A673 (cell line): ENCODE data around the gene VSIG1. TPM values are rescaled to one million over a fixed set of nuclear protein-coding genes. Genes with fewer than 3 reads are reported as not detected.

ENCODE experiments used
- BruUV-seq: library from RNA; stranded (reverse); fragments of 400-500 nt; replicated peaks from 2 replicates; lab custom pipeline; 2021; lab: Mats Ljungman, UMichigan
- CTCF ChIA-PET: fragments of 300-600 bp; sonication (Branson Sonifier 250); formaldehyde crosslinking; loops from one replicate; lab custom pipeline; 2022; ENCODE audit warnings: antibody characterized with exemption; lab: Charles Lee
- POLR2A ChIA-PET: fragments of 300-600 bp; sonication (Branson Sonifier 250); formaldehyde crosslinking; loops from one replicate; lab custom pipeline; 2022; ENCODE audit warnings: antibody characterized with exemption; ENCODE audit not compliant: low non-redundant PET; lab: Charles Lee
- DNase-seq: peaks from one replicate; pipeline ENCODE4 v3.0.0-alpha.2; 2015; ENCODE audit warnings: low spot score
- H3K27ac ChIP-seq: fragments of 200-600 bp; sonication (generic); 2 replicates; pipeline ENCODE4 v1.5.1; 2016; ENCODE audit warnings: mixed run types, low read depth, mild to moderate bottlenecking, mixed read lengths, antibody characterized with exemption, low read length; ENCODE audit not compliant: poor library complexity, severe bottlenecking
- H3K27me3 ChIP-seq: fragments of 200-600 bp; sonication (generic); replicated peaks from 2 replicates; pipeline ENCODE4 v1.6.1; 2017; ENCODE audit warnings: mixed run types, low read depth, mild to moderate bottlenecking, mixed read lengths, antibody characterized with exemption, low read length; ENCODE audit not compliant: insufficient read depth, poor library complexity
- H3K36me3 ChIP-seq: fragments of 200-600 bp; sonication (generic); 2 replicates; pipeline ENCODE4 v1.6.1; 2016; ENCODE audit warnings: mixed run types, mild to moderate bottlenecking, mixed read lengths, antibody characterized with exemption, low read length; ENCODE audit not compliant: insufficient read depth, poor library complexity, severe bottlenecking
- H3K4me1 ChIP-seq: fragments of 200-600 bp; sonication (generic); 2 replicates; pipeline ENCODE4 v1.6.1; 2017; ENCODE audit warnings: mixed run types, mild to moderate bottlenecking, mixed read lengths, antibody characterized with exemption, low read length; ENCODE audit not compliant: insufficient read depth, poor library complexity, severe bottlenecking
- H3K4me3 ChIP-seq: fragments of 200-600 bp; sonication (generic); 2 replicates; pipeline ENCODE4 v1.5.1; 2016; ENCODE audit warnings: low read depth, mixed run types, mild to moderate bottlenecking, mixed read lengths, low read length; ENCODE audit not compliant: poor library complexity, severe bottlenecking
- H3K9me3 ChIP-seq: fragments of 200-600 bp; sonication (generic); 2 replicates; pipeline ENCODE4 v1.6.1; 2016; ENCODE audit warnings: mixed run types, low read depth, mild to moderate bottlenecking, mixed read lengths, antibody characterized with exemption, low read length; ENCODE audit not compliant: poor library complexity, severe bottlenecking
- EZH2 ChIP-seq: fragments of 200-600 bp; sonication (generic); IDR thresholded peaks from 2 replicates; pipeline ENCODE4 v1.6.1; 2017; ENCODE audit warnings: borderline replicate concordance, low read depth, mild to moderate bottlenecking, mixed read lengths, antibody characterized with exemption, low read length; ENCODE audit not compliant: poor library complexity, severe bottlenecking
- intact Hi-C: fragments of 100-400 bp; cut with micrococcal nuclease; formaldehyde crosslinking; loops from one replicate; pipeline ENCODE4 v1.10.0; 2022; ENCODE audit not compliant: unreplicated experiment
- total RNA-seq: library from RNA; stranded (reverse); gene quantifications from 2 replicates; pipeline ENCODE4 v1.2.3, GENCODE V29; 2021
- TF ChIP-seq, protein P1 (sequence below): fragments of 300-800, 200-600 bp; sonication (generic); conservative IDR thresholded peaks from 2 replicates; pipeline ENCODE4 v1.5.1; 2017; ENCODE audit warnings: low read depth, mild to moderate bottlenecking, antibody characterized with exemption, low read length, moderate library complexity, mixed read lengths

The VSIG1 gene
- total RNA-seq, 1 experiment from 2014 or later = not detected

DNA sequence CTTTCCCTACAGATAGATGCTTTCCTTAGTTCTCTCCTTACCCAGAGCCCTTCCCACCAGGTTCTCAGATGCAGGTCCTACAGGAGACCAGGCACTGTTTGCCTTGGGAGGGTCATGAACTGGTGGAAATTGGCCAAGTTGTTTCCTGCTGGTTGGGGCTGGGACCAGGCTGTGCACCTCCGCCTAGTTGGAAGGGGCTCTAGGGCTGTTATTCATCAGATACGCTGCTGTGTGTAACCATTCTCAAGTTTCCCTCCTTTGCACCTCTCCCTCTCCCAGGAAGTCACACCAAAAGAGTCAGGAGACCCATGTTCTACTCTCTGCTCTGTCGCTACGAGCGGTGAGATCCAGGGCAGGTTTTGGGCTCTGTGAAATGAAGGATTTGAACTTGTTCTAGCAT is 11.9 kb upstream of the VSIG1 start:
- intact Hi-C loops = no loop called here

DNA sequence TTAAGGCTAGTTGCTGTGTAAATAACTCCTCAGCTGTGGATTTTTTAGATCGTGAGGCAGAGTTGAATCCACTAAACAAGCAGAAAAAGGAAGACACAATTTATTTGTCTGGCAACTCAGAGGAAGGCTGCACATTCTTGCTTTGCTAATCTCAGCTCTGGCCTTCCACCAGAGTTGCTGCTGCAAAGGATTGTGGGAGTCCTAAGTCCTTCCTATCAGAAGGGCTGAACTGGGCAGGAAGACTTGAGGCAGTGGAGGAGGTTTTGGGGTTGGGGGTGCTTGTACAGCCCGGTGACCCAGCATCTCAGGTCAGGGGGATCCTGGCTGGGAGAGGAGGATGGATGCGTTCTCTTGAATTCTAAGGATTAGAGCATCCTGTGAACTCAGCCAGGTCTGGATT is 11.0 kb upstream of the VSIG1 start:
- Histone ChIP-seq H3K4me3 (no peak overlapping the region), H3K36me3 (no peaks in the 10 kb centered on the region), H3K9me3 (no peaks in the 10 kb centered on the region), H3K27ac (no peak overlapping the region), H3K27me3 (peaks cover 8% of the 10 kb centered on the region), H3K4me1 (no peaks in the 10 kb centered on the region)
- ChIA-PET CTCF (no interaction called here), POLR2A (no interaction called here)
- no peak for DNase-seq
- intact Hi-C loops = no loop called here
- BruUV-seq = no TSS peak
- TF ChIP-seq EZH2 = no peak
- TF ChIP-seq, protein P1, sequence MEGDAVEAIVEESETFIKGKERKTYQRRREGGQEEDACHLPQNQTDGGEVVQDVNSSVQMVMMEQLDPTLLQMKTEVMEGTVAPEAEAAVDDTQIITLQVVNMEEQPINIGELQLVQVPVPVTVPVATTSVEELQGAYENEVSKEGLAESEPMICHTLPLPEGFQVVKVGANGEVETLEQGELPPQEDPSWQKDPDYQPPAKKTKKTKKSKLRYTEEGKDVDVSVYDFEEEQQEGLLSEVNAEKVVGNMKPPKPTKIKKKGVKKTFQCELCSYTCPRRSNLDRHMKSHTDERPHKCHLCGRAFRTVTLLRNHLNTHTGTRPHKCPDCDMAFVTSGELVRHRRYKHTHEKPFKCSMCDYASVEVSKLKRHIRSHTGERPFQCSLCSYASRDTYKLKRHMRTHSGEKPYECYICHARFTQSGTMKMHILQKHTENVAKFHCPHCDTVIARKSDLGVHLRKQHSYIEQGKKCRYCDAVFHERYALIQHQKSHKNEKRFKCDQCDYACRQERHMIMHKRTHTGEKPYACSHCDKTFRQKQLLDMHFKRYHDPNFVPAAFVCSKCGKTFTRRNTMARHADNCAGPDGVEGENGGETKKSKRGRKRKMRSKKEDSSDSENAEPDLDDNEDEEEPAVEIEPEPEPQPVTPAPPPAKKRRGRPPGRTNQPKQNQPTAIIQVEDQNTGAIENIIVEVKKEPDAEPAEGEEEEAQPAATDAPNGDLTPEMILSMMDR = no peak

More for the DNA sequence above, 11.9 kb upstream of the VSIG1 start:
- Histone ChIP-seq H3K4me1 (no peaks in the 10 kb centered on the region), H3K9me3 (no peaks in the 10 kb centered on the region), H3K4me3 (no peak overlapping the region), H3K27ac (no peak overlapping the region), H3K36me3 (no peaks in the 10 kb centered on the region), H3K27me3 (peaks cover 8% of the 10 kb centered on the region)
- no peak for TF ChIP-seq EZH2
- TF ChIP-seq, protein P1 = no peak
- ChIA-PET CTCF (no interaction called here), POLR2A (no interaction called here)
- no TSS peak for BruUV-seq
- no peak for DNase-seq

- Histone ChIP-seq H3K4me1 (no peaks in the 10 kb centered on the region), H3K27me3 (peaks cover 8% of the 10 kb centered on the region), H3K4me3 (no peak overlapping the region), H3K36me3 (no peaks in the 10 kb centered on the region), H3K9me3 (no peaks in the 10 kb centered on the region), H3K27ac (no peak overlapping the region)
- DNase-seq = no peak
- intact Hi-C loops = no loop called here
- ChIA-PET POLR2A (no interaction called here), CTCF (no interaction called here)
- no peak for TF ChIP-seq EZH2
- TF ChIP-seq, protein P1 = no peak
- no TSS peak for BruUV-seq
These were observed 10.1 kb upstream of the VSIG1 start for GRCh38 chrX:108034725-108035124.
